HG03103 (cell line): ENCODE results near the gene CELA3B.
"Not testable (repeated sequence)": the region's sequence is repeated elsewhere in the genome, so short reads cannot be mapped to it uniquely, and the experiment has no call there.

ENCODE experiments used
- ATAC-seq: cut with Tn5 transposase; IDR thresholded peaks from one replicate; pipeline ENCODE4 v1.9.1; 2021; ENCODE audit warnings: low read depth; ENCODE audit not compliant: unreplicated experiment

CELA3B gene, protein sequence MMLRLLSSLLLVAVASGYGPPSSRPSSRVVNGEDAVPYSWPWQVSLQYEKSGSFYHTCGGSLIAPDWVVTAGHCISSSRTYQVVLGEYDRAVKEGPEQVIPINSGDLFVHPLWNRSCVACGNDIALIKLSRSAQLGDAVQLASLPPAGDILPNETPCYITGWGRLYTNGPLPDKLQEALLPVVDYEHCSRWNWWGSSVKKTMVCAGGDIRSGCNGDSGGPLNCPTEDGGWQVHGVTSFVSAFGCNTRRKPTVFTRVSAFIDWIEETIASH

DNA sequence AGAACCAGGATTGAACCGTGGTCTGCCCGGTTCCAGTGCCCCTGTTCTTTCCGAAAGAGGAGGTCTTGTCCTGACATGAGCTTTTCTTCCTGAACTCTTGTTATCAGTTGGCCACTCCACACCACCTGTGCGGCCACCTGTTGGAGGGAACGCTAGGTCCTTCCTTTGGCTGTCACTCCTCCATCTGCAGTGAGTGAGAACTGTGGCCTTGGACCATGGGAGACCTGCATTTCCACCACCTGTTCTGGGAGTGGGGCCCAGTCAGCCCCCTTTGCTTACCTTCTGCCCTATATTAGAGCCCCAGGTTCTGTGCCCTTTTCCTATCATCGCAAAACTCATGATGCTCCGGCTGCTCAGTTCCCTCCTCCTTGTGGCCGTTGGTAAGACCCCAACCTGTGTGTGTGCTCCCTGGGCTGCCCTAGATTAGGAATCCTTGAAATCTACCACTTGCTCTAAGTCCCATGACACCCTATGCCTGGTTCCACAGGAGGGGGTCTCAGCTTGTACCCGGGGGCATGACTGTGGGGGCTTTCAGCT is at the start of gene CELA3B:
CELA3B (plus strand) TSS at position 320 of the 537 bp plus-strand sequence; CDS start at position 338, 18 bp downstream.
- ATAC-seq, result not testable (repeated sequence)

DNA sequence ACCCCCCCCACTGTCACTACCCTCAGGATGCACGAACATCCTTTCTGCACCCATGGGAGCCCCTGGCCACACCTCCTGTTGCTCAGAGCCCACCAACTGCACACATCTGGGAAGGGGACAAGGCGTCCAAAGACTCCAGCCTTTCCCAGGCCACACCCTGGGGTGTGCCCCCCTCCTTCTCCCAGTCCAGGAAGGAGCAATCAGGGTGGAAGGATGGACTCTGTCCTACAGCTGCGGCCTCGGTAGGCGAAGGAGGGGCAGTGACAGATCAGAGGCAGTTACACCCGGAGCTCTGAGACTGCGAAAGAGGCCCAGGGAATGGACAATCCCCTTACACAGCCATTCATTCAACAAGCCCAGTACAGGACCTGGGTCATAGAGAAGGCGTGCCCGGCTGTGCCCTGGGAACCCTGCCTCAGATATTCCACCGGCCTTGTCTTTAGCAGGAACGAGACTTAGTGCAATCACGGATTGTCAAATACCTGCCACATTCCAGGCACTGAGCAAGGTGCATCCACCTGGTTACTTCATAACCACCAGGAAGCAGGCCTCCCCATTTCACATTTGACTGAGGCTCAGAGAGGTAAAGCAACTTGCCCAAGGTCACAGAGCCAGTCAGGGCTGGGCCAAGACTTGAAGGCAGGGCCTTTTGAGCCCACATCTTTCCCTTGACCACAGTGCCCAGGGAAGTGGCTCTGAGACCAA is 49.1 kb upstream of the CELA3B start:
- ATAC-seq, result no peak

DNA sequence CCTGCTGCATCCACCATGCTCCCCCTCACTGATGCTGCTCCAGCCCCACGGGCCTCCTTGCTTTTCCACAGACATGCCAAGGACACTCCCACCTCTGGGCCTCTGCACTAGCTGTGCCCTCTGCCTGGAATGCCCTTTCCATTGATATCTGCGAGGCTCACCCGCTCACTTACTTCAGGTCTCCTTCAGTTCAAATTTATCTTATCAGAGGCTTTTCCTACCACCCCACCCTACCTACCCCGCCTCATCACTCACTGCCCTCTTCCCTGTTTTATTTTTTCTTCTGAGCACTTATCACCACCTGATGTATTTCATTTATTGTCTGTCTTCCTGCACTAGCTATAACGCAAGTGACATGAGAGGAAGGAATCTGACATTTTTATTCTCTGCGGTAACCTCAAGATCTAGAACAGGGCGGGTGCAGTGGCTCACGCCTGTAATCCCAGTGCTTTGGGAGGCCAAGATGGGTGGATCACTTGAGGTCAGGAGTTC is 46.7 kb upstream of the CELA3B start:
- no peak for ATAC-seq

DNA sequence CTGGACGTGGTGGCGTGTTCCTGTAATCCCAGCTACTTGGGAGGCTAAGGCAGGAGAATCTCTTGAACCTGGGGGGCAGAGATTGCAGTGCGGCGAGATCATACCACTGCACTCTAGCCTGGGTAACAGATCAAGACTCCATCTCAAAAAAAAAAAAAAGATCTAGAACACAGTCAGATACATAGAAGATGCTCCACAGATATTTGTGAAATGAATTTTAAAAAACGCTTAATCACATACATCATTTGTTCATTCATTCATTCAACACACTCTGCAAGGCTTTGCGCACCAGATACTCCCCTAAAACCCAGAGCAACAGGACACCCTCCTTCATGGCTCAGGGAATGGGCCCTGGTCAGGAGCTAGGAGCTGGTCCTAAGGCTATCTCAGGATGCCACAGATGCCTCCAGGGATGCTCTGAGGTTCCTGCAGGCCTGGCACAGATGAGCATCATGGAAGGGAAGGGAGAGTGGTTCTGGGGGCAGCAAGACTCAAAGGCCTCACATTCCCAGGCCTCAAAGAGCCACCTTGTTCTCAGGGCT is 46.1 kb upstream of the CELA3B start:
- ATAC-seq, result no peak

DNA sequence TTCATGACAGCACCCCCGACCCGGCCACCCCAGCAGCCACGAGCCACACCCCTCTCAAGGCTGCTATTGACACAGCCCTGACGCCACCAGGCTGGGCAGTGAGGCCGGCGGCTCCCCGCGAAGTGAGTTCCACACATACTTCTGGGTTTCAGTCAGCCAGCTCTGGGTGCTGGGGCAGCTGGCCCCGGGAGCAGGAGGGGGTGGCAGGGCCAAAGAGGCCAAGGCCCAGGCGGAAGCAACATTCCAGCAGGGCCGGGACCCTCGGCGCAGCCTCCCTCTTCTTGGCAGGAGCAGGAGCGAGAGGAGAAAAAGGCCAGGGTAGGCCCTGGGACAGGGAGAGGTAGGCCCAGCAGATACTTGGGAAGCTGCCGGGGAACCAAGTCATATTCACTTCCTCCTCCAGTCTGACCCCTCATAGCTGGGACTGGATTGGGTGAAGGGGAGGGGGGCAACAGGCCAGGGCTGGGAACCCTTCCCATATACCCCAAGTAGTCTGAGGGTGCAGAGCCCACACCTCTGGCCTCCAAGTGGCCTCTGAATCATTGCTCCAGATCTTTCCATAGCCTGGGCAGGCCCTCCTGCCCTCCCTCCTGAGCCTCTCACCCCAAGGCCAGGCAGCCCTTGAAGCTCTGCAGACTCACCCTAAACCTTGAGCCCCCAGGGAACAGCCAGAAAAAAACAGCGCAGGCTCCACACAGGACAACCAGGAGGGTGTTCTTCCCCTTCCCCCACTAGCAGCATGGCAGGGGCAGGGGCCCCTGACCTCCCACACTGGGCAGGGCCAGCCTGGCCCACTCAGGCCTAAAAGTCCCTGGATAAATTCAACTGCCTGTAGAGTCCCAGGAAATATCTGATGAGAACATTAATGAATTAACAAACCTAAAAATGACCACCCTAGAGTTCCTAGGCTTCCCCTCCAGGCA is 45.4 kb upstream of the CELA3B start:
- ATAC-seq, result no peak

DNA sequence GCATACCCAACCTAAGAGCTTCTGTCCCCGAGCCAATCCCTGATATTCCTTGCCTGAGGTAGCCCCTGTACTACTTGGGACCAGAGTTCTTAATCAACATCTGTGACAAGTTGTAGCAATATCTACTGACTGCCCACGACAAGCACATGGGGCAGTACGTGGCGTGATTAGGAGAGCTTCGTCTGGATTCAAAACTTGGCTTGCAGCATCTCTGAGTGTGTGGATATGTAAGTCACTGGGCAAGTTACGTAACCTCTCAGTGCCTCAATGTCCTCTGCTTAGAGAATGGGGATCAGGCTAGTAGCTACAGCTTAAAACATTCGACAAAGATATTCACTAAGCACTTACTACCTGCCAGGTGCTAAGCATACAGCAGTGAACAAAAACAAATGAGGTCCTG is 44.7 kb upstream of the CELA3B start:
- no peak for ATAC-seq

DNA sequence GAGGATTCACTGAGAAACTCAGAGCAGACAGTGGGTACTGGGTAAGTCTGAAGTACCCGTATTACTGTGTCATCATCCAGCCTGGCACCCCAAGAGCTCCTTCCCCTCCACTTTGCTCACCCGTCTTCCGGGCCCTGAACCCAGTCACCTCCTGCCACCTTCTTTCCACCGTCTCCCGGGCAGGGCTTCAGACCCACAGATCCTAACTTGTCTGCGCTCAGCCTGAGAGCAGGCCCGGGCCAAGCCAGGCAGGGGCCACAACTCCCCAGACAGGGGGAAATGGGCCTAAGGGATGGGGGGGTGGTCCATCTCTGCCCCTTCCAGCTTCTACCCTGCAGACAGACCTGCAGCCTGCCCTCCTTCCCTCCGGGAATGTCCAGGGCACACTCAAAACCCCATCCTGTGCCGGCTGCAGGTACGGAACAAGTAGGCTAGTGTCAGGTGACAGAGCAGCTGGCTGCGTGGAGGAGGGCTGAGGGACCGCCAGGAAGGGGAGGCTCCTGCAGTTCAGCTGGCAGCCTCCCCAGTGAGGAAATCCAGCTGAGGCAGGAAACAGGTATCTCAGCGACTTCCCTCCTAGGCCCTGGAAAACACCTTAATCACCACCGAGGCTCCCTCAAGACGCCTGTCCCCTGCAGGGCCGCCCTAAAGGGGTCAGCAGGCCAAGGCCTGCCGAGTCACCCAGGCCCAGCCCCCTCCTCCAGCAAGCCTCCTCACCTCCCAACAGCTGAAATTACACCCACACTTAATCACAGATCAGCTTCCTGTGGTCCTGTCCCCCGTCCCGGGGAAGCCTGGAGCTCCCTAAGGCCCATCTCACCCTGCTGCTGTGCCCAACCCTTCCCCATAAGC is 43.2 kb upstream of the CELA3B start:
- ATAC-seq, result no peak

DNA sequence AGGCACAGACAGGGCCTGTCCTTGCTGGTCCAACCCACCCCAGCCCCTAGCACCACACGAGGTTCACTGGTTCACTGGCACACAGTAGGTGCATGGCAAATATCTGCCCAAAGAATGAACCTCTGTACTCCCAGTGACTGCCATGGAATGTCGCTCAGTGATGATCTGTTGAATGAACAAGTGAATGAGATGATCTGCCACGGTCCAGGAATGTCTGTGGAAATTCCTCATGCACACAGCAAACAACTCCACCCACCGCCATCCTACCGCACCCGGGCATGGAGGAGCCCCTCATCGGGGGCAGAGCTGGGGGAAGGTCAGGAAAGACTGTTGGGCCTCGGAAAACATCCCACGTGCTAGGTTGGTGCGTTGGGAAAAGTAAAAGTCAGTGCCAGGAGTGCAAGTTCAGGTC is 41.4 kb upstream of the CELA3B start:
- ATAC-seq, result no peak

DNA sequence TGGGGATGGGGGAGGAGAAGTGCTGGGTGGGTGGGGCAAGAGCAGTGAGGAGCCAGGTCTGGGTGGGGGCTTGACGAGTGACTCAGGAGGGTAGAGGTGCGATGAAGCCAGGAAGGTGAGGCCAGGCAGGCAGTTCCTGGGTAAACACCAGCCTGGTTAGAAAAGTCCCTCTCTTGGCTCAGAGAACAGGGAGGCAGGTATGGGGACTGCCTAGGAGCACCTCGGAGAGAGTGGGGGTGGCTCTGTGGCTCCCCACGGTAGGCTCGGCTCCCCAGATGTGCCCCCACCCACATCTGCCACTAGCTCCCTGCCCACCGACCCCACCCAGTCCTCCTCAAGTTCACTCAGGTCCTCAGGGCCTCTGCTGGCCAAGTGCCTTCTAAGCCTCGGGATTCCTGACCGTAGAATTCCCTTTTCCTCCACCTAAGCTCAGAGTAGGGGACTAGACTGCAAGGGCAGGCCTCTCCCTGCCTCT is 40.9 kb upstream of the CELA3B start:
- no peak for ATAC-seq

DNA sequence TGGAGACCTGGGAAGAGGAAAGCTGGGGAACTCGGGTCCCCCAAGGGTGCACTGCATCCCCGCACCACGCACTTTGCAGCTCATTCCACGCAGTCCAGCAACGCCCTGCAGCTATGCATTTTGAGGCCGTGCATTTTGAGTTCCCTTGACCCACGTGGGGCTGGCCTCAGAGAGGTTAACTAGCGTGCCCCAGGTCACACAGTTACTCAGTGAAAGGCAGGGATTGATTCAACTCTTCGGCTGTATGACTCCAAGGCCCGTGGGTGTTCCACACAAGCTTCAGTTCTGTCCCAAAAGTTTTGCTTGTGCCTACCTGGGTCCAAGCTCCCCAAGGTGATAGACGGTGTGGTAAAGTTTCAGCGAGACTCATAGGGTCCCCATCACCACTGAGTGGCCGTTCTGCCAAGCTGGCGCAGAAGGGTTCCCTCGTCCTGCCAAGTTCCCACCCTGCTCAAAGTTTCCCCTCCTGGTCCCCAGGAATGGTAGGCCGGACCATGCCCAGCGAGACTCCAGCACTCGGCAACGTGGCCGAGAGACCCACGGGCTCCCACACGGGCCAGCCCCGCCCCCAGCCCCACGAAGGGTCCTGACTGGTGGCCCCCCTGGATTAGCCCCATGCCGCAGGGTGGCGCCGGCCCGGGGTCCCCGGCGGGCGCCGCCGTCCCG is 40.3 kb upstream of the CELA3B start:
- ATAC-seq, result no peak

DNA sequence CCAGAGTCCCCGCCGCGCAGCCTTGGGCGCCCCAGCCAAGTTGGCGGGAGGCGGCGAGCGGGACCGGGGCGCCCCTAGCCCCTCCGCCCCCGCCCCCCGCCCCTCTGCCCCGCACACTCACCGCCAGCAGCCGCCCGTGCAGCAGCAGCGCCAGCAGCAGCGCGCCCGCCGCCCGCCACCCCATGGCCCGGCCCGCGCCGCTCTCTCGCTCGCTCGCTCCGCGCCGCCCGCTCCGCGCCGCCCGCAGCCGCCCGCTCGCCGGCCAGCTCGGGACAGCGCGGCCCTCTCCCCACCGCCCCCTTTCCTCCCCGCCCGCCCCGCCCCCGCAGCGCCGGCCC is 39.8 kb upstream of the CELA3B start, which contains the start of gene HSPG2:
HSPG2 (minus strand) TSS at position 277 of the 338 bp plus-strand sequence; CDS start at position 184, 93 bp downstream.
- ATAC-seq, result no peak

DNA sequence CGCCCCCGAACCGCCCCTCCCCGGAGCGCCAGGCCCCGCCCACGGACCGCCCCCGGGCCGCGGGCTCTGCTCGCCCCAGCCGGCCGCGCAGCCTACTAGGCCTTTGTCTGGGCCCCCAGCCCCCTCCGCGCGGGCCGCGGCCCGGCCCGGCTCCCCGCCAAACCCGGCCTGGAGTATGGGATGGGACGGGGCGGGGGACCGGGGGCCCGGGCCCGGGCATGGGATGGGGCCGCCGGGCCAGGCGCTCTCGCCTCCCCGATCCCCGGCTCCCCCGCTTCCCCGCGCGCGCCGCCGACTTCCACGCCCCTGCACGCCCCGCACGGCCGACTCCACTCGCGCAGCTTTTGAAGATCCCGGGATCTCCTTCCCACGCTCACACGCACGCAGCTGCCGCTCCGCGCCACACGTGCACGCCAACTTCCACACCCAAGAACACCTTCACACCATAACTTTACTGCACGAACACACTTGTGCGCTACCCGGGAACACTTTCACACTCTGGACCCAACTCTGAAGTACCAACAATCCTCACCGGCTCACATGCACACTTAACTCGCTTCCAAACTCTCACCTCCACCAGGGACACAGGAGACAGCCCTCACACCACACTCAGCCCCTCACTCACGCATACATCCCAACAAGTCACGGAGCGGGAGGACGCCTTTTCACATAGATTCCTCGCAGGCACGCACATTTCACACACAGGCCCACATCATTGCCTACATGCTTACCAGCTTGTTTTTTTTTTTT is 39.3 kb upstream of the CELA3B start:
- ATAC-seq, result no peak

DNA sequence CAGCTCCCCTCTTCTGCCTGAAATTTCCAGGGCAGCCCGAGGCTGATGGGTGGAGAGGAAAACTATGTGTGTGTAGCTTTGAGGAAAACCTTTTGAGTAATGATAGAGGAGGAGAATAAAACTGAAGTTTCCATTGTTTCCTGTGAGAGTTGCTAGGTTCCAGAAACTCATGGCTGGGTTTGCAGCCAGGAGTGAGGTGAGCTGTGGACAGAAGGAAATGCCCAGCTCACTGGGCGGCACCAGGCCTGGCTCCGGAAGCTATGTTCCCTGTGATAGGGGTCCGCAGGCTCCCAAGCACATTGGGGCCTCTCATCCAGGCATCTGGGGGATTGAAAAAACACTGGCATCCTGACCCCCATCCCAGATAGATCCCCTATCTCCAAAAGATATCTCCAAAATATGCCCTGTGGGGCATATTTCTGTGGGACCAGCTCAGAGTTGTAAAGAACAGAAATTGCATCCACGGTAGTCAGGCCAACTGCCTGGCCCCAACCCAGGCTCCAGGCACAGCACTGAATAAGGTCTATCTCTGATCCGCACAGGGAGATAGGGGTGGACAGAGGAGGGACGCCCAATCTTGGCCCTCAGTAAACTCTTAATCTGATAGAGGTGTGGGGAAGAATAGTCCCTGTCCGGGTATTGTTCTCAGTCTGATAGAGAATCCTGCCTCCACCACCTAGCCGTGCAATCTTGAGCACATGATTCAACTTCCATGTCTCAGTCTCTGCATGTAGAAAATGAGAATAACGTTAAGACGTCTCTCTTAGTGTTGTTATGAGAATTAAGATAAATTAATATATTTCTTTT is 37.9 kb upstream of the CELA3B start:
- ATAC-seq, result no peak

DNA sequence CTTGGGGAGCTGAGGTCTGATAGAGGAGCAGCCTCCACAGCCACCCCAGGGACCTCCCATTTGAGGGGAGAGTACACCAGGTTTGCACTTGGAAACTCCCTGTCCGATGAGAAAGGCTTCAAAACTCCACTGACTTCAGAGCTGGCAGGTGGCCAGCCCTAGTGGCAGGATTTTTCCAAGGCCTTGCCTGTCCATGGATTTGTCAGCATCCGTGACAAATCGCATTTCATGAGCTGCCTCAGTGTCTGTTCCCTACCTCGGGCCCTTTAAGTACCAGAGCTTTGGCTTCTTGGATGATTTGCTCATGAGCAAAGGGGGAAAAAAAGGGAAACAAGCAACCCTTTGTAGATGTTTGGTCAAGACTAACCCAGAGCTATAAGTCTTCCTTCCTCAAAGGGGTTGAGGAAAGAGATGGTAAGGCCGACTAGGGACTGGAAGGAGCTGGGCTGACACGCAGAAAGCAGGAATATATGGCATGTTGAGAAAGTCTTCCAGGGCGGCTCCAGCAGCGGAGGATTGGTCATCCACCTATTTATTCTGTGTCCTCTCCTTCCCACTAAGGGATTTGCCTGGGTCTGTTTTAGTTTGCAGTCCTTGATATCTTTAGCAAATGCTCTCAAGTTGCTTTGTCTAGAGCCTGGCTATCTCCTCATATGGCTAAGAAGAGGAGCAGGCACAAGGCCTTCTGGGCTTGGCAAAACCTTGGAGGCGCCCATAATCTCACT is 37.0 kb upstream of the CELA3B start:
- ATAC-seq, result no peak

DNA sequence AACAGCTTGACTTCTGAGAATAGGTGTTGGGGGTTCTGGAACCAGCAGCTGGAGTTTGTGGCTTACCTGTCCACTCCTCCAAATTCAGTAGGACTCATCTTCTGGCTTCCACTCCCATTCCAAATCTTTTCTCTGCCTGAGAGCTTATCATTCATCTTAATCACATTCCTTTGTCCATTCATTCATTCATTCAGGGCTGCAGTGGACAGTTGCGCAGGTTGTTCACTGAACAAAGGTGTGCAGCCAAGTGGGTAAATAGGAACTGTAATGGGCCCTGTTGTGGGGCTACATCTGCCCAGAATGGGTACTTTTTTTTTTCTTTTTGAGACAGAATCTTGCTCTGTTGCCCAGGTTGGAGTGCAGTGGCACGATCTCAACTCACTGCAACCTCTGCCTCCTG is 36.3 kb upstream of the CELA3B start:
- ATAC-seq, result no peak

DNA sequence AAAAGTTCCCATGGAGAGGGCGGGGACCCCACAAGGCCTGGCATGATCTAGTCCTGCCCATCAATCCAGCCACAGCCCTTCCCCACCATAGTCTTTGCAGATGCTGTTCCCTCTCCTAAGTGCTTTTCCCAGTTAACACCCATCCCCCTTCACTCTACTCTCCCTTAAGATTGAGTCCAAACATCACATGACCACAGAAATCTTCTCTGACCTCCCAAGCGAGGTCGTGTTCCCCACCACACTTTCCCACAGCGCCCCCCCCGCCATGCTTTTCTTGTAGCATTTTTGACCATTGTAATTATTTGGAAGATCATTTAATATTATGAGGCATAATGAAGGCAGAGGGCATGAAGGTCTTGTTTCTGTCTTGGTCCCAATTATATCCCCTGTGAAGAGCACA is 35.5 kb upstream of the CELA3B start:
- ATAC-seq, result no peak

DNA sequence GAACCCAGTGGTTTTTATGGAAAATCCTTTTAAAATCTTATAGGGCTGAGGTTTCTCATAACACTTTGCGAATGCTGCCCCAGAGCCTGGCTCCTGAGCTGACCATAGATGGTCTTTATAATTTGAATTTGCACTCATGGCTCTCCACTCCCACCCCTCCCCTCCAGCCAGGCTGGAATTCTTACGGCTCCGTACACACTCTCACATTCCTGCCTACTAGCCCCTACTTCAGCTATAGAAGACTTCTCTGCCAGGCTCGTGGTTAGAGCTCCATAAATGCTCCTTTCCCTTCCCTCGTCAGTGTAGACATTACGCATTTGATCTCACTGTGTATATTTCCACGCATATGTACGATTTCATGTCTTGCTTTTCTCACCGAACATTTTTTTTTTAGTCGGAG is 34.4 kb upstream of the CELA3B start:
- no peak for ATAC-seq
